SJSA1 (cell line): ENCODE results near the gene KRT33B. TPM values are rescaled to one million over a fixed set of nuclear protein-coding genes. Genes with fewer than 3 reads are reported as not detected.

Source experiments
- DNase-seq, 2 experiments: peaks; one replicate each; pipeline ENCODE4 v3.0.0-alpha.2; 2015 to 2020; ENCODE audit warnings: low spot score in 2 of 2, low read depth in 1 of 2
- H3K27ac ChIP-seq: fragments of 250-450 bp; sonication (Bioruptor Pico); 2 replicates; pipeline ENCODE4 v1.5.1; 2020; ENCODE audit warnings: mild to moderate bottlenecking, moderate library complexity
- H3K27me3 ChIP-seq: fragments of 250-450 bp; sonication (Bioruptor Pico); replicated peaks from 2 replicates; pipeline ENCODE4 v1.5.1; 2020; ENCODE audit warnings: mild to moderate bottlenecking, moderate library complexity
- H3K36me3 ChIP-seq: fragments of 250-450 bp; sonication (Bioruptor Pico); 2 replicates; pipeline ENCODE4 v1.5.1; 2020; ENCODE audit warnings: mild to moderate bottlenecking
- H3K4me1 ChIP-seq: fragments of 250-450 bp; sonication (Bioruptor Pico); replicated peaks from 2 replicates; pipeline ENCODE4 v1.6.1; 2021; ENCODE audit warnings: mild to moderate bottlenecking
- H3K4me3 ChIP-seq: fragments of 250-450 bp; sonication (Bioruptor Pico); 2 replicates; pipeline ENCODE4 v1.5.1; 2020; ENCODE audit warnings: mild to moderate bottlenecking
- H3K9me3 ChIP-seq: fragments of 250-450 bp; sonication (Bioruptor Pico); replicated peaks from 2 replicates; pipeline ENCODE4 v1.5.1; 2020; ENCODE audit warnings: mild to moderate bottlenecking
- total RNA-seq: library from RNA; depleted of rRNA; stranded (reverse); fragments of >200 nt; shearing (Covaris generic); gene quantifications from 2 replicates; pipeline ENCODE4 v1.2.3, GENCODE V29; 2014

The KRT33B gene
- total RNA-seq, 1 experiment from 2014 or later: 0.21 TPM

GRCh38 chr17:41333098-41333497, 36.5 kb downstream of the KRT33B start:
- Histone ChIP-seq H3K27ac (no peak overlapping the region), H3K4me1 (0 out of 2 replicates have a peak, but pooled peaks cover 5% of the 10 kb centered on the region), H3K4me3 (no peak overlapping the region), H3K9me3 (no peaks in the 10 kb centered on the region), H3K36me3 (no peaks in the 10 kb centered on the region), H3K27me3 (no peaks in the 10 kb centered on the region)
- no peak for DNase-seq

DNA sequence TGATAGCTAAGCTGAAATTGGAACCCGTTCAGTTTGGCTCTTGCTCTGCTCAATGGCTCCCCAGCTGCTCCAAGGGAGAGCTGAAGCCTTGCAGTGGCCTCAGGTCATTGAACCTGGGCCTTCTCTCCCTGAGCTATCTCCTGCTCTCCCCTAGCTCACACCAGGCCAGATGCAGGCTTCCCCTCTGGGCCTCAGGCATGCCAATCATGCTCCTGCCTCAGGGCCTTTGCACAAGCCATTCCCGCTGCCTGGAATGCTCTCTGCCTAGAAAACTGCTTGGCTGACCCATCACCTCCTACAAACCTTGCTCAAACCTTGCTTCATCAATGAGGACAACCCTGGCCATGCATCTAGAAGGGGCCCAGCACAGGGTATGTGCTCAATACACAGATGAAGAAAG, 37.4 kb downstream of the KRT33B start:
- no peak overlapping the region for H3K27ac ChIP-seq
- no peak for DNase-seq
- H3K9me3 ChIP-seq: no peaks in the 10 kb centered on the region
- H3K27me3 ChIP-seq: no peaks in the 10 kb centered on the region
- 0 out of 2 replicates have a peak, but pooled peaks cover 5% of the 10 kb centered on the region for H3K4me1 ChIP-seq
- no peak overlapping the region for H3K4me3 ChIP-seq
- no peaks in the 10 kb centered on the region for H3K36me3 ChIP-seq

DNA sequence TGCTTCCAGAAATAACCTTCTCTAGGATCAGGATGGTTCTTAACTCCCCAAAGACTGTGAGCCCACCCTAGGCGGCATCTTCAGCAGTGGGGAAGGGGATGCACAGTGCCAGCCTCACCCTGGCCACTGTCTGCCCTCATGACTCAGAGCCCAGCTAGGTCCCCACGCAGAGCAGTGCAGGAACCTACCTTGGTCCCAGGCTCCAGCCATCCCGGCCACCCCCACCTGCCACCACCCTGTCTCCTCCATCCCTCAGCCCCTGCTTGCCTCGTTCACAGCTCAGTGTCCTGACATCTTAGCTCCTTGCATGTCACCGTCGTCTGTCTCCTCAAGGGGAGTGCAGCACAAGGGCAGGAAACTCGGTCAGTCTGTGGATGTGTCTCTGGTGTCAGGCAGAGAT, 38.0 kb downstream of the KRT33B start:
- H3K27ac ChIP-seq: no peak overlapping the region
- H3K9me3 ChIP-seq: no peaks in the 10 kb centered on the region
- no peak for DNase-seq
- no peaks in the 10 kb centered on the region for H3K36me3 ChIP-seq
- no peaks in the 10 kb centered on the region for H3K27me3 ChIP-seq
- H3K4me3 ChIP-seq: no peak overlapping the region
- H3K4me1 ChIP-seq: 0 out of 2 replicates have a peak, but pooled peaks cover 5% of the 10 kb centered on the region

DNA sequence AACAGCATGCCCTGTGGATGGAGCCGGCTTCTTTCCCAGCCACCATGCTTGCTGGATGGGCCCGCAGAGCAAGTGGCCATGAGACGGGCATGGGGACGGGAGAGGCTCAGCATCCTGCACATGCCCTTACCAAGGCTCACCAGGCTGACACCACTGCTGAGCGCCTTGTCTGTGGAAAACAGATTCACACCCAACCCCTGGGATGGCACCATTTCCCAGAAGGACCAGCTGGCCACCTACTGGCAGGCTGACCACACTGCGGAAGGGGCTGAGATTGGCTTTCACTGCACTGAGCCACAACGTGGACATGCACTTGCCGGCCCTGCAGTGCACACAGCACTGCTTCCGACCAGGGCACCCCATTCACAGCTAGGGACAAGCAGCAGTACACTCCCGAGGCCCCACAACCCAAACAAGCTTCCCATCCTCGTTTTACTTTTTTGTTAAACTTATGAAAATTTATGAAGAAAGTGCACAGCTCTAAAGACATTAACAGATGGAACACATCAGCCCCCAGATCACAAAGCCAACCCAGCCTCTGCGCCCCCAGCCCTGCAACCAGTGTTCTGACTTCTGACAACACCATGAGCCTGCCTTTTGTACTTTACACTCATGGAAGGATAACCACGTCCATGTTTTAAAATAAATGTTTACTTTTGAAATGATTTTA, 40.2 kb downstream of the KRT33B start:
- peak; percentile 36 to 73 for DNase-seq
- H3K27me3 ChIP-seq: no peaks in the 10 kb centered on the region
- H3K27ac ChIP-seq: no peak overlapping the region

DNA sequence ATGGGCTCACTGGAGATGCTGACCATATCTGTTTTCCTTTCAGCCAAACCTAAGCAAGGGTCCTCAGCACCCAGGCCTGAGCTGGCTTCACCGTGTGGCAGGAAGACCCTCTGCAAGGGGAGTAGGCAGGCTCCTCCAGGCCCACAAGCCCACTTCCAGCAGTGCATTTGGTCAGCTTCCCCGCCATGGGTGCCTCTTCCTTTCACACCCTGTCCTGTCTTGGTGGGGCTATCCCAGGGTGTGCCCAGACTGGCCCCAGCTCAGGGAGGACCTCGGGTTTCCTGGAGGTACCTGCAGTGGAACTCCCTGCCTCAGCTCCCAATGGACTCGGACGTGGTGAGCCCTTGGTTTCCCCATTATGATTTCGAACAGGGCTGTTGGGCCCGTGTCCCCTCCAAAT, 41.4 kb downstream of the KRT33B start:
- peak in 1 of 2 experiments; percentile 29 for DNase-seq
- 0 out of 2 replicates have a peak, but pooled peaks cover 5% of the 10 kb centered on the region for H3K4me1 ChIP-seq
- no peaks in the 10 kb centered on the region for H3K9me3 ChIP-seq
- H3K27ac ChIP-seq: no peak overlapping the region
- H3K4me3 ChIP-seq: no peak overlapping the region
- no peaks in the 10 kb centered on the region for H3K36me3 ChIP-seq
- no peaks in the 10 kb centered on the region for H3K27me3 ChIP-seq

More for the DNA sequence above, 40.2 kb downstream of the KRT33B start:
- H3K9me3 ChIP-seq: no peaks in the 10 kb centered on the region
- no peaks in the 10 kb centered on the region for H3K36me3 ChIP-seq
- no peak overlapping the region for H3K4me3 ChIP-seq
- H3K4me1 ChIP-seq: 0 out of 2 replicates have a peak, but pooled peaks cover 5% of the 10 kb centered on the region

DNA sequence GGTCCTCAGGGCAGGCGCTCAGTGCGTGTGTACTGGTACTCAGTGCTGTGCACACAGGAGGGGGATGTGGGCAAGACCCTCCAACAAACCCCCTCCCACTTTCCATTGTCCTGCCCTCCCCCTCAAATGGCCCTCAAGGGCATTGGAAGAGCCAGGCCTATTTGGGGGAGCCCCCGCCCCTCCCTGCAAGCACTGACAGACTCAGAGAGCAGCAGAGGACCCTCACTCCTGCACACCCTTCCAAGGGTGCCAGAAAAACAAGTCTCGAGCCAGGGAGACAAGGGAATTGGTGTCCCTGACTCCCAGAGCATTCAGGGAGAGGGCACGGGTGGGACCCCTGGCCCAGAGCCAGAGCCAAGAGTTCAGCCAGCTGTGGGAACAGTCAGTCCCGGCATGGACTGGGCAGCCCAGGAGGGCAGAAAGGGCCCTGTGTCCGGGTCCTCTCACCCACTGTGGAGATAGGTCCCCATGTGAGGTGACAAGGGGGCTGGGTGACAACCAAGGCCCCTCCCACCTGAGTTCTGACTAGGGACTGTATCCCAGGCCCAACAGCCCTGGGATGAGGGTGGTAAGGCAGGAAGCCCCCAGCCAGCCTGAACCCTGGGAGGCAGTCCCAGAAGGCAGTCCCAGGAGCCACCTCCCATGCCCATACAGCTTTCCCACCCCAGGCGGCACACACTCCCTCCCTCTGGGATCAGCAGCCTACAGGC, 42.0 kb downstream of the KRT33B start:
- peak in 1 of 2 experiments; percentile 30 for DNase-seq
- no peaks in the 10 kb centered on the region for H3K36me3 ChIP-seq
- H3K4me3 ChIP-seq: no peak overlapping the region
- H3K27ac ChIP-seq: no peak overlapping the region
- 0 out of 2 replicates have a peak, but pooled peaks cover 5% of the 10 kb centered on the region for H3K4me1 ChIP-seq
- H3K27me3 ChIP-seq: no peaks in the 10 kb centered on the region
- H3K9me3 ChIP-seq: no peaks in the 10 kb centered on the region

DNA sequence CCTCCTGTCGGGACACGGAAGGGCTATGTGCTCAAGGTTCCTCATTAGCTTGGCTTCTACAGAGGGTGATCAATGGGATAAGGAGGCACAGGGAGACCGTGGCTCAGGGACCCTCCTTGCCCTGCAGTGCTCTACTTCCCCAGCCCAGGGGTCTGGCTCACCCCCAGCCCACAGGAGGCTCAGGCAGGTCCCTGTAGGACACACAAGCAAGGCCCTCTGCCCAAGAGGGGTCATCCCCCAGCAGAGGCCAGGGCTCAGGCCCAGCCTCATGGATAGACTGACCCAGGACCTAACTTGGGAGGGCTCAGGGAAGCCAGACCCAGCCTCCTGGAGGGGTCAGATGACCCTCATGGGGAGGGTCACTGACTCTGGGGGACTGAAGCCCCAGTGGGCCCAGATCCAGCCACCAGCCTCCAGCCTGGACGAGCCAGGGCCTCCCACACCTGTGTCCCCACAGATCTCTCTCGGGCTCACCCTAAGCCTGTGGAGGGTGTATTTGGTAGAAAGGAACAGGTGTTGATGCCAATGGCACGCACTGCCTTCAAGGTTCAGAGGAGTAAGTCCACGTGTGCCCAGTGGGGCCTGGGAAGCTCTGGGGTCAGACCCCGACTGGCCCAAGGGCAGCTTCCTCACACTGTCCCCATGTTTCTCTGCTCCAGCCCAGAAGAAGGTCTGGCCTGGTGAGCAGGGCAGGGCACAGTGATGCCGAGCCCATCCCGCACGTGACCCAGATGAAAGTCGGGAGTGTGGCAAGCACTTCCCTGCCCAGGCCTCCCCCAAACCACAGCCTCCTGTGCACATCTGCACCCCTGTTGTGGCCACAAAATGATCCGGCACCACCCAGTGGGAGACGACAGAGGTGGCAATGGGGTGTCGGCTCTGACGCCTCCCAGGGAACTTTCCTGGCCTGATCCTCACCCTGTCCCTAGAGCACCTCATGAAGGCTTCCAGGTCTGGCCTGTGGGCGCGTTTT, 43.2 kb downstream of the KRT33B start:
- Histone ChIP-seq H3K9me3 (no peaks in the 10 kb centered on the region), H3K27ac (no peak overlapping the region), H3K4me1 (0 out of 2 replicates have a peak, but pooled peaks cover 5% of the 10 kb centered on the region), H3K27me3 (no peaks in the 10 kb centered on the region), H3K36me3 (no peaks in the 10 kb centered on the region), H3K4me3 (no peak overlapping the region)
- peak in 1 of 2 experiments; percentile 31 for DNase-seq

GRCh38 chr17:41325611-41326010, 44.0 kb downstream of the KRT33B start:
- no peak overlapping the region for H3K27ac ChIP-seq
- H3K4me1 ChIP-seq: 0 out of 2 replicates have a peak, but pooled peaks cover 5% of the 10 kb centered on the region
- peak in 1 of 2 experiments; percentile 29 for DNase-seq
- no peaks in the 10 kb centered on the region for H3K36me3 ChIP-seq
- no peak overlapping the region for H3K4me3 ChIP-seq
- no peaks in the 10 kb centered on the region for H3K9me3 ChIP-seq
- H3K27me3 ChIP-seq: no peaks in the 10 kb centered on the region

DNA sequence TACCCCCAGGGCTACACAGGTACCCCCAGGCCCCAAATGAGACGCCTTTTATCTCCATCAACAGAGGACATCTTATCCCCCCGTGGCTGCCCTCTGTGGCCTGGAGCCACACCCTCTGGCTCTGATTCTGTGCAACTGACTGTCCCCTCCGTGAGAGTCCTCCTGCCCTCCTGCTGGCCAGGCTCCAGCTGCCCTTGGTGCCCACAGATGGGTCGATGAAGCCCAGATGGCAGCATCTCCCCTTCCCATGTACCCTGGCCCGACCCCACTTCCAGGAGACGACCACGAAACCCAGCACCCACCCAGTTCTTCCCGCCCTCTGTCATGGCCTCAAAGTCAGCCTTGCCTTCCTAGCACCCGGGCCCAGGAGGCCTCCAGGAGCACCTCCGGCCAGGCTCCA, 44.5 kb downstream of the KRT33B start:
- no peak for DNase-seq
- no peaks in the 10 kb centered on the region for H3K27me3 ChIP-seq

GRCh38 chr17:41324180-41325075, 45.2 kb downstream of the KRT33B start:
- peak in 1 of 2 experiments; percentile 34 for DNase-seq
- Histone ChIP-seq H3K36me3 (no peaks in the 10 kb centered on the region), H3K9me3 (0 out of 2 replicates have a peak, but pooled peaks cover 2% of the 10 kb centered on the region), H3K27me3 (no peaks in the 10 kb centered on the region), H3K27ac (no peak overlapping the region), H3K4me3 (no peak overlapping the region), H3K4me1 (0 out of 2 replicates have a peak, but pooled peaks cover 4% of the 10 kb centered on the region)

More for the DNA sequence above, 44.5 kb downstream of the KRT33B start:
- no peak overlapping the region for H3K27ac ChIP-seq
- H3K9me3 ChIP-seq: no peaks in the 10 kb centered on the region
- H3K36me3 ChIP-seq: no peaks in the 10 kb centered on the region
- no peak overlapping the region for H3K4me3 ChIP-seq
- 0 out of 2 replicates have a peak, but pooled peaks cover 5% of the 10 kb centered on the region for H3K4me1 ChIP-seq

GRCh38 chr17:41322903-41323895, 46.4 kb downstream of the KRT33B start:
- Histone ChIP-seq H3K27ac (no peak overlapping the region), H3K27me3 (no peaks in the 10 kb centered on the region), H3K9me3 (0 out of 2 replicates have a peak, but pooled peaks cover 2% of the 10 kb centered on the region), H3K36me3 (no peaks in the 10 kb centered on the region), H3K4me1 (no peaks in the 10 kb centered on the region), H3K4me3 (no peak overlapping the region)
- DNase-seq: no peak
